ENCODE results near the gene GDPGP1. TPM values are rescaled to one million over a fixed set of nuclear protein-coding genes. Genes with fewer than 3 reads are reported as not detected.

The GDPGP1 gene
- total and polyA plus RNA-seq, 10 of the 15 experiments (the other 5 are each of a cell fraction or from before 2014, with no cell fraction given): 0.68 to 8.9 (median 3.0) TPM

DNA sequence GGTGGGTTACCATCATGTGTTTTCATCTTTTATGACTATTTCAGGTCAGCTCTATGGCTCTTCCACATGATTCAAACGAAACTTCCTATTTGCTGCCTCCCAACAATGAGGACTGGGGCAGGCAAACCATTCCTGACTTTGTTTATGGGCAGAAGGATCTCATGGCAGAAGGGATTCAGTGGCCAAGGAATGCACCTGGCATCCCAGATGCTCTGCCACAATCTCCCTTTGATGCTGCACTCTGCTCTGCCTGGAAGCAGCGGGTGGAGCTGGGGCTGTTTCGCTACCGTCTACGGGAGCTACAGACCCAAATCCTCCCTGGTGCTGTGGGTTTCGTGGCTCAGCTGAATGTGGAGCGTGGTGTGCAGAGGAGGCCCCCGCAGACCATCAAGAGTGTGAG, 6.8 kb downstream of the GDPGP1 start:
- Histone ChIP-seq H4K20me1 (ENCODE audit: control insufficient read depth, insufficient read depth) (no peaks in the 10 kb centered on the region), H3K9me3 (replicated peaks; ENCODE audit: control insufficient read depth, insufficient read depth, low read length) (no peaks in the 10 kb centered on the region), H3K4me2 (ENCODE audit: control insufficient read depth, insufficient read depth) (no peak overlapping the region), H3K27ac (ENCODE audit: control insufficient read depth, insufficient read depth) (no peak overlapping the region), H3K27me3 (replicated peaks in 1 of 2; ENCODE audit: control insufficient read depth in 2 of 2, insufficient read depth in 2 of 2, low read length in 1 of 2) (no peaks in the 10 kb centered on the region), H3K4me3 (no peak overlapping the region), H3K79me2 (ENCODE audit: control insufficient read depth, insufficient read depth, low read length) (no peaks in the 10 kb centered on the region), H2AFZ (ENCODE audit: control insufficient read depth, low read depth, low read length) (no peak overlapping the region), H3K4me1 (ENCODE audit: control insufficient read depth, insufficient read depth, low read length) (no peaks in the 10 kb centered on the region), H3K36me3 (ENCODE audit: control insufficient read depth in 2 of 2, insufficient read depth in 2 of 2, low read length in 1 of 2) (peaks cover 0 to 2% of the 10 kb centered on the region in 2 experiments; a peak in 3 of 4 replicates), H3K9ac (ENCODE audit: control insufficient read depth, insufficient read depth, low read length) (no peak overlapping the region)
- in situ Hi-C loops (cut with MboI) (no loop called here), intact Hi-C loops (cut with micrococcal nuclease; ENCODE audit: unreplicated experiment) (no loop called here)
- 89% methylated on average over 8 of the region's 8 CpGs for WGBS (ENCODE audit: insufficient coverage, insufficient replicate concordance, low lambda C conversion rate, missing lambda C conversion rate)
- FAIRE-seq (no peak), DNase-seq (ENCODE audit: low read depth, low spot score) (no peak), ATAC-seq (no peak)
- SMC1A ChIA-PET (ENCODE audit: uncharacterized antibody, unreplicated experiment): no interaction called here
- POLR2A ChIA-PET: no interaction called here
- CTCF ChIA-PET: no interaction called here
- TF ChIP-seq RCOR1 (conservative IDR thresholded peaks at IDR 0.05; ENCODE audit: low read depth, low read length) (no peak), RBBP5 (conservative IDR thresholded peaks at IDR 0.05) (no peak), ZSCAN29 (IDR thresholded peaks at IDR 0.05) (no peak), HCFC1 (IDR thresholded peaks at IDR 0.05; ENCODE audit: low read length) (no peak), JUND (IDR thresholded peaks at IDR 0.05; ENCODE audit: low read depth, low read length) (no peak), TARDBP (IDR thresholded peaks at IDR 0.05; ENCODE audit: borderline replicate concordance) (no peak), SIN3A (IDR thresholded peaks at IDR 0.05; ENCODE audit: low read depth, low read length) (no peak), HDGF (IDR thresholded peaks at IDR 0.05) (no peak), RELA (IDR thresholded peaks at IDR 0.05; ENCODE audit: borderline replicate concordance, partially characterized antibody) (no peak)
- TF ChIP-seq, protein P1, sequence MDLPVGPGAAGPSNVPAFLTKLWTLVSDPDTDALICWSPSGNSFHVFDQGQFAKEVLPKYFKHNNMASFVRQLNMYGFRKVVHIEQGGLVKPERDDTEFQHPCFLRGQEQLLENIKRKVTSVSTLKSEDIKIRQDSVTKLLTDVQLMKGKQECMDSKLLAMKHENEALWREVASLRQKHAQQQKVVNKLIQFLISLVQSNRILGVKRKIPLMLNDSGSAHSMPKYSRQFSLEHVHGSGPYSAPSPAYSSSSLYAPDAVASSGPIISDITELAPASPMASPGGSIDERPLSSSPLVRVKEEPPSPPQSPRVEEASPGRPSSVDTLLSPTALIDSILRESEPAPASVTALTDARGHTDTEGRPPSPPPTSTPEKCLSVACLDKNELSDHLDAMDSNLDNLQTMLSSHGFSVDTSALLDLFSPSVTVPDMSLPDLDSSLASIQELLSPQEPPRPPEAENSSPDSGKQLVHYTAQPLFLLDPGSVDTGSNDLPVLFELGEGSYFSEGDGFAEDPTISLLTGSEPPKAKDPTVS (IDR thresholded peaks at IDR 0.05; ENCODE audit: low read depth, low read length): no peak
- BruUV-seq (replicated peaks): no TSS peak
- RAD21 ChIA-PET (ENCODE audit: unreplicated experiment): no interaction called here
